Measurements from ENCODE around the gene ZBP1.

GRCh38 chr20:57664924-57665588, 44.8 kb upstream of the ZBP1 start:
- TF ChIP-seq CTCF (IDR thresholded peaks at IDR 0.05) (no peak), POLR2A (IDR thresholded peaks at IDR 0.05) (no peak)
